SH-SY5Y (cell line): Measurements from ENCODE around the gene TNNI3.

Source experiments
- GATA2 ChIP-seq: IDR thresholded peaks from 2 replicates; pipeline ENCODE4 v1.6.1; 2011; ENCODE audit warnings: mild to moderate bottlenecking, low read depth, low read length
- GATA3 ChIP-seq: IDR thresholded peaks from 2 replicates; pipeline ENCODE4 v1.6.1; 2011; ENCODE audit warnings: low read depth, mild to moderate bottlenecking, low read length, moderate library complexity

The TNNI3 gene

DNA sequence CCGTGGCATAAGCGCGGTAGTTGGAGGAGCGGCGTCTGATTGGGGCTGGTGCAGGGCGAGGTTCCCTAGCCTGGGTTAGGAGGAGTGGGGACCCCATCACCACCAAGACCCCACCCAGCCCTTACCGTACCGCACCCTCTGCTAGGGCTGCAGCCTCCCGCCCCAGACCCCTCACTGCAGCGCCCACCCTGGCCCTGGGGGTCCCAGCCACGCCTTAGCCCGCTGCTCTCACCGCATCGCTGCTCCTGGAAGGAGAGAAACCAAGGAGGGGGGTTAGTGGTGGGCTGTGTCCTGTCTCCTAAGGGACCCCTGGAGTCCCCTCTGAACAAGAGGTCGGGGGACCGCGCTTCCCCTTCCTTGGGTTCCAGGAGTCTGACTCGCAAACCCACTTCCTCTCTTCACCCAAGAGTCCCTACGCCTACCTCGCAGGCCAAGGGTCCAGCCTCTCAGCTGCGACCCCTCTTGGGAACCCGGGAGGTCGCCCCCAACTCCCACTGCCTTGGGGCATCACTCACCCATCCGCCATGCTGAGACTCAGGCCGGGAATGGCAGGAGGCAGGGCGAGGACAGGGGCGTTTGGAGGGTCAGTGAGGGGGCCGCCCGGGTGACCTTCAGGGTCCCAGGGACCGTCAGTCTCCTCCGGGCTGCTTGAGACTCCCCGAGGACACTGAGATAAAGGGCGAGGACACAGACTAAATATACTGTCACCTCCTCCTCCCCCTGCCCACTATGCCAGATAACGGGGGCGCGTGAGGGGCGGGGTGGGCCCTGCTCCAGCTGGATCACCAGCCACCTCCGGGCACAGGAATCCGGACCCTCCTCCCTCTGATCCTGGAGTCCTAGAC is at the start of gene TNNI3:
Gene TNNI3 (minus strand): TSS at position 669 of the 845 bp plus-strand sequence. CDS start 143 bp downstream, at position 526.
- no peak for TF ChIP-seq GATA3
- no peak for TF ChIP-seq GATA2

DNA sequence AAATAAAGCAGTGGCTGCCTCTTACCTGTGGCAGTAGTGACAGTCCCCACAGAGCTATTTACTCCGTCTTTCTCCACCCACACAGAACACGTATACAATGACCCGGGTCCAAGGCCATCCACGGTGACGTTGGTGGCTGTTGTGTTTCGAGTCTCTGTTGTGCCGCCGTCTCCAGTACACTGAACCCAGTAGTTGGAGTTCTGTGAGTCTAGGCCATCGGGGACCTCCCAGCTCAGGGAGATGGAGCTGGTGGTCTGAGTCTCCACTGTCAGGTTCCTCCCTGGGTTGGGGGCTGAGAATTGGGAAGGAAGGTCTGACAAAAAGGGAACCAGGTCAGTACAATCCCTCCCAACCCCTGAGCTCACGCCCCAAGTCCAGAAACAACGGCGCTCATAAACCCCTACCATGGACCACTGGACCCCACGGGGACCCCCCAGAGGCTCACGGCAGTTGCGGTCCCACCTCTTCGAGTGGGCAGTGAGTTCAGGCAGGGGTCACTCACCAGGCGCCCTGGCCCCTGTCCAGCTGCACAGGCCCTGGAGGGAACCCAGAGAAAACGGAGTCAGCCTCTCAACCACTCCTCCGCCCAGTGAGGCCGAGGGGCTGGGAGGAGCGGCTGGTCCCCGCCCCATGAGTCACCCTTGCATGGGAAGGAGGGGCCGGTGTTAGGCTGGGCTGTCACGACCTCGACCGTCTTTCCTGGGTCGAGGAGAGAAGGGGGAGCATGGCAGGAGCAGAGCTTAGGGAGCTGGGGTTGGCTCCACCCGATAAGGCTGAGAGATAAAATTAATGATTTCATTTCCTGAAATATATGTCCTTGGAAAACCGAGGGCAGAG is 49.4 kb upstream of the TNNI3 start:
- TF ChIP-seq GATA2 (peak; percentile 52; the same call in 1 of the 2 replicates), GATA3 (no peak)

DNA sequence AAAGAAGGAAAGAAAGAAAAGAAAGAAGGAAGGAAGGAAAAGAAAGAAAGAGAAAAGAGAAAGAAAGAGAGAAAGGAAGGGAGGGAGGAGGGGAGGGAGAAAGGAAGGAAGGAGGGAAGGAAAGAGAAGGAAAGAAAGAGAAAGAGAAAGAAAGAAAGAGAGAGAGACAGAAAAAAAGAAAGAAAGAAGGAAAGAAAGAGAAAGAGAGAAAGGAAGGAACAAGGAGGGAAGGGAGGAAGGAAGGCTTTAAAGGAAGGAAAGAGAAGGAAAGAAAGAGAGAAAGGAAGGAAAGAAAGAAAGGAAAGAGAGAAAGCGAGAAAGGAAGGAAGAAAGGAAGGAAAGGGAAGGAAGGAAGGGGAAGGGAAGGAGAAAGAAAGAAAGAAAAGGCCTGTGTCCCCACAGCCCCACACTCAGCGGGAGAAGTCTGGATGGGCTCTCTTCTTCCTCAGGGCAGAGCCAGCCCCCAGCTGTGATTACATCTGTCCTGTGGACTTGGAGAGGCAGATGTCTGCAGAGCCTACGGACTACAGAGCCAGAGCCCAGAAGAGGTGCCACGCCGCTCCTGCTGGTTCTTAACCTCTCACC is 42.2 kb upstream of the TNNI3 start:
- TF ChIP-seq GATA2 (no peak), GATA3 (no peak)

DNA sequence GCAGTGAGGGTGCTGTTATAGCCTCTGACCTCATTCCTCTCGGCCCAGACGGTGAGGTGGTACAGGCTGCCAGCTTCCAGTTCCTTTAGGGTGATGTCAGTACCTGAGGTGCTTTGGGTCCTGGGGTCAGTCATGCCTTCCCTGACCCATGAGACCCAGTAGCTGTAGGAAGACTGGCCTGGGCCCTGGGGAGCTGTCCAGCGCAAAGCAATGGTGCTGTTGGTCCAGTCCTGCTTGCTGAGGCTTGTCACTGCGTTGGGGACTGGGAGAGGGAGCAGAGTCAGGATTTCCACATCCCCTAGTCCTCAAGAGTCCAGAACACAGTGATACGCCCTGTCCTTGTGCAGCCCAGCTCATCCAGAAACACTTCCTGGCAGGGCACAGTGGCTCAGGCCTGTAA is 41.1 kb upstream of the TNNI3 start:
- TF ChIP-seq GATA3 (no peak), GATA2 (no peak)

DNA sequence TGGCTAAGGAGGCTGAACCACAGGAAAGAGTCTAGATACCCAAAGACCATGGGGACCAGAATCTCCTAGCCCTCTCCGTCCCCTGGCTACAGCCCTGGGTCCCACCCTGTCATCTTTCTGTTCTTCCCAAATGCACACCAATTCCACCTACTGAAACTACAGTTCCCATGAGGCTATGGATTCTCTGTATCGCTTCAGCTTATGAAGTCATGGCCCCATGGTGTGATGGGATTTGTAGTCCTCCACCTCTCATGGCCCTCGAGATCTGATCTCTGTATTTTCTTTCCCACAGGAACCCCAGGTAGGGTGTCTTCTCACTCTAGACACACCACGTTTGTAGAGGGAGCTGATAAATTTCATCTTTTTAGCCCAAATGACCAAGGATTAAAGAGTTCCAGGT is 40.0 kb upstream of the TNNI3 start:
- TF ChIP-seq GATA3, result no peak

DNA sequence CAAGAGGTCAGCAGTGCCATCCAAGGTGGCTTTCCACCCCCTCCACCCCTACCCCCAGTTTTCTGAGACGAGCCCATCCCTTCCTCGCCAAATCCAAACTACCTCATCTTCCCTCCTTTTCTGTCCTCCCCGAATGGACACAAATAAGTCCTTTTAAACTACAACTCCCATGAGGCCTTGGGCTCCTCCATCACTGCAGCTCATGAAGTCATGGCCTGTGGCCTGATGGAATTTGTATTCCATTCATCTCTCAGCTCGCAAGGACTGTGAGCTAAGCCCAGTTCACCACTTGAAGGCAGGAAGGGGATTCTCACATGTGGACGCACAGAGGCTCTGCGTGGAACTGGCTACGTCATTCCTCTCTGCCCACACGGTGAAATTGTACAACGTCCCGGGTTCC is 39.3 kb upstream of the TNNI3 start:
- TF ChIP-seq GATA3 (no peak), GATA2 (no peak)

DNA sequence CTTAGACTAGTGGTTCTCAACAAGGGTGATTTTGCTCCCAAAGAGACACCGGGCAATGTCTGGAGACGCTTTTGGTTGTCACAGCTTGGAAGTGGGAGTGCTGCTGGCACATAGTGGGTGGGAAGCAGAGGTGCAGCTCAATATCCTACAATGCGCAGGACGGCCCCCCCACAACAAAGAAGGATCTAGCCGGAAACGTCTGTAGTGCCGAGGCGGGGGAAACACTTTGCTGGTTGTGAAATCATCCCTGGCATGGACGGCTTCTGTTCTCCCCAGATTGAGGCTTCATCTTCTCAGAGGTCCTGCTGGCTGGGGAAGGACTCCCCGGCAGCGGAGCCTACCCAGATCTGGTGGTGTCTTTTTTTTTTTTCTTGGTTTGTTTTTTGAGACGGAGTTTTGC is 35.9 kb upstream of the TNNI3 start:
- TF ChIP-seq GATA3 (no peak), GATA2 (no peak)

DNA sequence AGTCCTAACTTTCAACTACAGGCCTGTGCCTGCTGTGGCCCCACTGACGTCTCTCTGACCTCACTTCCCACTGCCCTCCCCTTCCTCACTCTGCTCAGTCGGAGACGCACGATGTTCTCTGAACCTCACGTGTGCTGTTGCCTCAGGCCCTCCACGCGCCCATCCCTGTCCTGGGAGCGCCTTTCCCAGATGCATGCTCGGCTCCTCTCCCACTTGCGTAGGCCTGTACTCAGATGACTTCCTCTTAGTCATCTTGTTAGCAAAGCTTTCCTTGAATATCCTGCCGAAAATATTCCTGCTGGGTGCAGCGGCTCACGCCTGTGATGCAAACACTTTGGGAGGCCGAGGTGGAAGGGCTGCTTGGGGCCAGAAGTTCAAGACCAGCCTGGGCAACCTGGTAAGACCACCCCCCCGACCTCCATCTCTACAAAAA is 31.9 kb upstream of the TNNI3 start:
- no peak for TF ChIP-seq GATA2
- no peak for TF ChIP-seq GATA3

DNA sequence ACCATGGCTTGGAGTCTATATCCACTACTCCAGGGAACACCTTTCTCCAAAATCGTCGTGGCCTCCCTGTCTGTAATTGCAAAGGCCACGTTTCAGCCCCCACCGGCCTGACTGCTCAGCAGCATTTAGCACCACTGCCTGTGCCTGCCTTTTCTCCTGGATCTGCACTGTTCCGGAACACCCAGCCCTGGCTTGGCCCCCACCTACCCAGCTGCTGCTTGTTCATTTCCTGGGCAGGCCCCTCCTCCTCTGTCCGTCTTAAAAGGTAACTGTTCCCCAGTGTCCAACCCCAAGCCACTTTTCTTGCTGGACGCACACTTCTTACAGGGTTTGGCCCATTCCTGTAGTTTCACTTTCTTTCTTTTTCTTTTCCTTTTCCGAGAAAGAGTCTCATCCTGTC is 31.1 kb upstream of the TNNI3 start:
- TF ChIP-seq GATA2 (no peak), GATA3 (no peak)

DNA sequence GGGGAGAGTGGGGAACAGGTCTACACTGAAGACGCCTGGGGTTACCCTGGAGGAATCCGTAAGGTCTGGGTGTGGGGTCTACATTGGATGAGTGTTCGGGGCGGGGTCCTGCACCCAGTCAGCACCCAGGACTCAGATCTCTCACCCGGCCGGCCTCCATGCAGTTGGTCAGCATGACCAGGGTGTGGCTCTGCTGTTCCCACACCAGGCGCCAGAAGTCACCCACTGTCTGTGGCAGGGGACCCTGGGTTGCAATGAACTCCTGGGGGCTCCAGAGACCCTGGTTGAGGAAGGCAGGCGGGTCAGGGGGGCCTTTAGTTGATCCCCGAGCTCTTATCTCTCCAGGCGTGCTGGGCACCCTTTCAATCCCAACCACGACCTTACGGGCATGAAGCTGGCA is 28.5 kb upstream of the TNNI3 start:
- TF ChIP-seq GATA2, result no peak
- TF ChIP-seq GATA3, result no peak

DNA sequence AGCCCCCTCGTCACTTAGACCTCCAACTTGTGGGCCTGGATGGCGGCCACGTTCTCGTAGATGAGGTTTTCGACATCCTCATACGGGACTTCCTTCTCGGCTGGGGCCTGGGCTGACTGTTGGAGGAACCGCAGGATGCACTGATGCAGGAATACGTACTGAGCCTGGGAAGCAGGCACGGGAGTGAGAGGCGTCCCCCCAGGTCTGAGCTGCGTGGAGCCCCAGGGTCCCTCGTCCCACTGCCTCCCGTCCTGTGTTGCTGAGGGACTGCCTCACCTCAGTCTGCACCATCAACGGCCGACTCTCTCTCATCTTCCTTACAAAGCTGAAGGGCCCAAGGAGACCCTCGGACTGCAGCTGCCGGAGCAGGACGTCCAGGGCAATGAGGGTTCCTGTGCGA is 24.2 kb upstream of the TNNI3 start:
- TF ChIP-seq GATA2, result no peak
- no peak for TF ChIP-seq GATA3

DNA sequence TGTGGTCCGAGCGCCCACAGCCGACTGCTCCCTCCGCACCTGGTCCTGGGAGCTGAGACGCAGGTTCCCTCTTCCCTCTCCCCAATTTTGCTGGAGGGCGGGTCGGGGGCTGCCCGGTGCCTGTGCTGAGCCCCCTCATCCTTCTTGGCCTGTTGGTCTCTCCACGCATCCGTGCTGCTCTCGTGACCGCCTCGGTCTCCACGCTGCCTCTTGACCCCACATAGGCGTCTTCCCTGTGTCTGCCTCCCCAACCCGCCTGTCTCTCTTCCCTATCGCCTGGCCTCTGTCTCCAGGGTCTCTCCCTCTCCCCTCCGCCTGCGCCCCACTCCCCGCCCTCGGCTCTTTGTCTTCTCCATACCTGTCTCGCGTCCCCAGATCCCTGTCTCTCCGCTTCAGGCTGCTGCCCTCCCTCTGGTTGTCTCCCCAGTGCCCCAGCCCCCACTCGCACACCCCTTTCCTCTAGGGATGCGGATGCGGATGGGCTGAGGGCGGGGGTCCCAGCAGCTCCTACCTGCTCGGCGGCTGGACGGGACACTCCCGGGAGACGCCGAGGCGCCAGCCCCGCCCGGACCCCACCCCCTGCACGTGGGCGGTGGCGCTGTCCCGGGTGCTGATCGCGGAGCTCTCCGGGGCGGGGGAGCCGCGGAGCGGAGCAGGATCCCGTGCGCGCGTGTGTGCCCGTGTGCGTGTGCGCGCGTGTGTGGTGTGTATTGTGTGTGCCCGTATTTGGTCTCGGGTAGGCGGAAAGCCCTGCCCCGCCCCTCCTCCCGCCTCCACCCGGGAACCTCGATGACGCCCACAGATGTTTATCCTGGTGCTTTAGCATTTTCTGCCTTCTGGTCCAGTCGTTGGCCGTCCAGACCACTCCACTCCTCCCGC is 22.3 kb upstream of the TNNI3 start, which contains the start of gene SYT5:
Gene SYT5 (minus strand): TSS at position 684 of the 879 bp plus-strand sequence. CDS start 1,248 bp downstream, outside the sequence.
- no peak for TF ChIP-seq GATA3
- TF ChIP-seq GATA2, result peak; percentile 85
